ENCODE measurements around the gene ATXN3L. TPM values are rescaled to one million over a fixed set of nuclear protein-coding genes. Genes with fewer than 3 reads are reported as not detected.

The ATXN3L gene
- total and polyA plus RNA-seq, 8 donors = not detected

GRCh38 chrX:13284570-13284969 is 35.3 kb downstream of the ATXN3L start:
- intact Hi-C loops (cut with DNase I) = loop anchor here in 1 of 3 donors (10.0 kb wide), 1 partner anchor 60 kb away; no protein-coding TSS in a partner anchor
- ATAC-seq = no peak
- H3K27me3 ChIP-seq = no peaks in the 10 kb centered on the region
- TF ChIP-seq CTCF (IDR thresholded peaks at IDR 0.05) = no peak
- FAIRE-seq = no peak
- no peak for DNase-seq
- 92 to 100% methylated on average over 1 of the region's 1 CpG for WGBS, 2 donors
- no peaks in the 10 kb centered on the region for H3K9me3 ChIP-seq
- H3K4me1 ChIP-seq = no peaks in the 10 kb centered on the region
- no peak overlapping the region for H3K27ac ChIP-seq
- no peak overlapping the region for H3K4me3 ChIP-seq
- H3K36me3 ChIP-seq = no peaks in the 10 kb centered on the region

- TF ChIP-seq CTCF (IDR thresholded peaks at IDR 0.05) = no peak
- DNase-seq (no peak), FAIRE-seq (no peak), ATAC-seq (no peak)
- Histone ChIP-seq H3K9me3 (no peaks in the 10 kb centered on the region), H3K27ac (no peak overlapping the region), H3K27me3 (no peaks in the 10 kb centered on the region), H3K4me1 (no peaks in the 10 kb centered on the region), H3K36me3 (no peaks in the 10 kb centered on the region), H3K4me3 (no peak overlapping the region)
- 52 to 71% methylated on average over 1 of the region's 1 CpG for WGBS, 2 donors
- intact Hi-C loops (cut with DNase I) = loop anchor here in 1 of 3 donors (10.0 kb wide), 1 partner anchor 61 kb away; no protein-coding TSS in a partner anchor
These were observed 35.8 kb downstream of the ATXN3L start for GRCh38 chrX:13283950-13284546.

- WGBS, 2 donors = 54 to 82% methylated on average over 2 of the region's 2 CpGs
- TF ChIP-seq CTCF (IDR thresholded peaks at IDR 0.05) = no peak
- no peak for DNase-seq
These were observed 36.3 kb downstream of the ATXN3L start for GRCh38 chrX:13283512-13283911.

GRCh38 chrX:13281289-13281688 is 38.6 kb downstream of the ATXN3L start:
- H3K27me3 ChIP-seq = no peaks in the 10 kb centered on the region

More at GRCh38 chrX:13283512-13283911, 36.3 kb downstream of the ATXN3L start:
- no peak overlapping the region for H3K27ac ChIP-seq
- H3K36me3 ChIP-seq = no peaks in the 10 kb centered on the region
- no peaks in the 10 kb centered on the region for H3K9me3 ChIP-seq
- ATAC-seq (no peak), FAIRE-seq (no peak)
- intact Hi-C loops (cut with DNase I) = loop anchor here in 1 of 3 donors (10.0 kb wide), 1 partner anchor 61 kb away; no protein-coding TSS in a partner anchor
- no peak overlapping the region for H3K4me3 ChIP-seq
- no peaks in the 10 kb centered on the region for H3K27me3 ChIP-seq
- no peaks in the 10 kb centered on the region for H3K4me1 ChIP-seq

More at GRCh38 chrX:13281289-13281688, 38.6 kb downstream of the ATXN3L start:
- Histone ChIP-seq H3K27ac (no peak overlapping the region), H3K4me1 (no peaks in the 10 kb centered on the region), H3K9me3 (no peaks in the 10 kb centered on the region), H3K4me3 (no peak overlapping the region), H3K36me3 (no peaks in the 10 kb centered on the region)
- ATAC-seq (no peak), FAIRE-seq (no peak), DNase-seq (no peak)
- no peak for TF ChIP-seq CTCF (IDR thresholded peaks at IDR 0.05)
- 83 to 90% methylated on average over 6 of the region's 6 CpGs for WGBS, 2 donors
- intact Hi-C loops (cut with DNase I) = loop anchor here in 1 of 3 donors (10.0 kb wide), 1 partner anchor 64 kb away; no protein-coding TSS in a partner anchor
